H1 (cell line): ENCODE results near the gene KLHL29. TPM values are rescaled to one million over a fixed set of nuclear protein-coding genes. Genes with fewer than 3 reads are reported as not detected.
A peak's percentile ranks its signal among the peaks of the same experiment; 100 is the strongest.

Experiments used
- CTCF ChIA-PET: fragments of 300-600 bp; sonication (Branson Sonifier 250); formaldehyde crosslinking; loops from one replicate; lab custom pipeline; 2021; ENCODE audit not compliant: partially characterized antibody; lab: Charles Lee
- POLR2A ChIA-PET: fragments of 300-600 bp; sonication (Branson Sonifier 250); formaldehyde crosslinking; loops from one replicate; lab custom pipeline; 2021; ENCODE audit warnings: inconsistent platforms; ENCODE audit not compliant: partially characterized antibody; lab: Charles Lee
- DNase-seq, 2 experiments: peaks; one replicate each; pipeline versions ENCODE4 v3.0.0 to v3.0.0-alpha.2; 2010 to 2022; ENCODE audit warnings: low spot score in 2 of 2, low read depth in 1 of 2, mixed read lengths in 1 of 2
- FAIRE-seq: peaks from 2 replicates; lab custom pipeline; 2011; peaks lifted over from hg19 to GRCh38; lab: Jason Lieb, UNC
- H2AFZ ChIP-seq: 2 replicates; pipeline ENCODE4 v1.8.1; 2012; ENCODE audit warnings: low read length, inconsistent platforms
- H2AK5ac ChIP-seq: 2 replicates; pipeline ENCODE4 v1.6.1; 2013; ENCODE audit warnings: low read depth, low read length
- H2BK120ac ChIP-seq: replicated peaks from 2 replicates; pipeline ENCODE3; 2013; ENCODE audit warnings: low read depth, low read length, inconsistent platforms
- H2BK12ac ChIP-seq: 2 replicates; pipeline ENCODE4 v1.6.1; 2013; ENCODE audit warnings: low read depth, low read length
- H2BK15ac ChIP-seq: 2 replicates; pipeline ENCODE4 v1.6.1; 2013; ENCODE audit warnings: low read length
- H2BK20ac ChIP-seq: 2 replicates; pipeline ENCODE4 v1.6.1; 2013; ENCODE audit warnings: low read length
- H2BK5ac ChIP-seq: 2 replicates; pipeline ENCODE4 v1.6.1; 2013; ENCODE audit warnings: low read depth, low read length
- H3K14ac ChIP-seq: 2 replicates; pipeline ENCODE4 v1.6.1; 2013; ENCODE audit warnings: inconsistent platforms; ENCODE audit not compliant: insufficient read length
- H3K18ac ChIP-seq: 2 replicates; pipeline ENCODE4 v1.6.1; 2013; ENCODE audit warnings: low read length; ENCODE audit errors: extremely low read depth
- H3K23ac ChIP-seq: 2 replicates; pipeline ENCODE4 v1.6.1; 2013; ENCODE audit warnings: inconsistent platforms; ENCODE audit not compliant: insufficient read length
- H3K23me2 ChIP-seq: 2 replicates; pipeline ENCODE4 v1.6.1; 2013; ENCODE audit warnings: low read depth, low read length
- H3K27ac ChIP-seq: 2 replicates; pipeline ENCODE4 v1.6.1; 2011; ENCODE audit warnings: low read depth, low read length, inconsistent platforms
- H3K27me3 ChIP-seq, 4 experiments: replicated peaks in 1 of 4; 1 replicate in 1 of 4; 2 replicates in 3 of 4; pipeline versions ENCODE4 v1.6.1 to v1.8.1; 2011 to 2013; ENCODE audit warnings: low read length in 3 of 4, mild to moderate bottlenecking in 3 of 4, inconsistent platforms in 2 of 4, mixed read lengths in 2 of 4, moderate library complexity in 1 of 4; ENCODE audit not compliant: control insufficient read depth in 3 of 4, insufficient read depth in 3 of 4; ENCODE audit errors: extremely low read depth in 1 of 4
- H3K36me3 ChIP-seq, 4 experiments: 2 replicates each; pipeline versions ENCODE4 v1.6.1 to v1.8.1; 2011 to 2013; ENCODE audit warnings: mild to moderate bottlenecking in 4 of 4, low read length in 3 of 4, moderate library complexity in 2 of 4, control low read depth in 1 of 4, inconsistent platforms in 1 of 4; ENCODE audit not compliant: insufficient read depth in 4 of 4, control insufficient read depth in 2 of 4
- H3K4ac ChIP-seq: replicated peaks from 2 replicates; pipeline ENCODE3; 2013; ENCODE audit warnings: low read length, low read depth, mixed read lengths, inconsistent platforms; ENCODE audit not compliant: insufficient read length
- H3K4me1 ChIP-seq, 4 experiments: replicated peaks in 1 of 4; 1 replicate in 1 of 4; 2 replicates in 3 of 4; pipeline versions ENCODE4 v1.6.1 to v1.8.1; 2011 to 2013; ENCODE audit warnings: low read length in 3 of 4, inconsistent platforms in 2 of 4, mixed read lengths in 1 of 4; ENCODE audit not compliant: insufficient read depth in 4 of 4, control insufficient read depth in 3 of 4
- H3K4me2 ChIP-seq, 2 experiments: 2 replicates each; pipeline versions ENCODE4 v1.6.1 to v1.8.1; 2011 to 2013; ENCODE audit warnings: low read depth in 2 of 2, low read length in 2 of 2, control low read depth in 1 of 2, inconsistent platforms in 1 of 2, mild to moderate bottlenecking in 1 of 2; ENCODE audit not compliant: insufficient read depth in 1 of 2
- H3K4me3 ChIP-seq, 4 experiments: fragments of 200-600, 300-600 bp in 1 of 4; sonication (generic), shearing (Covaris generic), sonication (Bioruptor Twin) in 1 of 4; 2 replicates each; pipeline versions ENCODE4 v1.5.1 to v1.8.1; 2011 to 2016; ENCODE audit warnings: low read length in 4 of 4, low read depth in 3 of 4, control low read depth in 2 of 4, inconsistent platforms in 2 of 4, mild to moderate bottlenecking in 2 of 4, mixed read lengths in 1 of 4, moderate library complexity in 1 of 4; ENCODE audit not compliant: insufficient read depth in 2 of 4; ENCODE audit errors: extremely low read depth in 1 of 4
- H3K56ac ChIP-seq: replicated peaks from 2 replicates; pipeline ENCODE3; 2013; ENCODE audit warnings: low read depth, mild to moderate bottlenecking, mixed read lengths, low read length, inconsistent platforms; ENCODE audit not compliant: insufficient read length
- H3K79me1 ChIP-seq: 2 replicates; pipeline ENCODE4 v1.6.1; 2013; ENCODE audit warnings: low read depth, low read length, control low read depth
- H3K79me2 ChIP-seq, 2 experiments: 2 replicates each; pipeline versions ENCODE4 v1.6.1 to v1.8.1; 2012 to 2013; ENCODE audit warnings: low read length in 2 of 2, mild to moderate bottlenecking in 2 of 2, inconsistent platforms in 1 of 2; ENCODE audit not compliant: insufficient read depth in 2 of 2, control insufficient read depth in 1 of 2
- H3K9ac ChIP-seq, 4 experiments: replicated peaks in 1 of 4; 1 replicate in 1 of 4; 2 replicates in 3 of 4; pipeline versions ENCODE4 v1.6.1 to v1.8.1; 2011 to 2013; ENCODE audit warnings: low read depth in 3 of 4, low read length in 3 of 4, control low read depth in 2 of 4, mild to moderate bottlenecking in 2 of 4, moderate library complexity in 2 of 4, inconsistent platforms in 1 of 4; ENCODE audit errors: extremely low read depth in 1 of 4
- H3K9me3 ChIP-seq, 2 experiments: 2 replicates each; pipeline versions ENCODE4 v1.6.1 to v1.8.1; 2012 to 2013; ENCODE audit warnings: mild to moderate bottlenecking in 2 of 2, moderate library complexity in 2 of 2, control low read depth in 1 of 2, inconsistent platforms in 1 of 2, low read depth in 1 of 2, low read length in 1 of 2, mixed read lengths in 1 of 2; ENCODE audit not compliant: insufficient read depth in 2 of 2
- H4K20me1 ChIP-seq, 2 experiments: replicated peaks in 1 of 2; 2 replicates each; pipeline versions ENCODE3 to v1.8.1; 2011 to 2013; ENCODE audit warnings: inconsistent platforms in 2 of 2, low read length in 2 of 2, mild to moderate bottlenecking in 1 of 2; ENCODE audit not compliant: insufficient read depth in 2 of 2, control insufficient read depth in 1 of 2
- H4K5ac ChIP-seq: 2 replicates; pipeline ENCODE4 v1.6.1; 2013; ENCODE audit warnings: low read length, low read depth, mixed read lengths, inconsistent platforms; ENCODE audit not compliant: insufficient read length
- H4K8ac ChIP-seq: 2 replicates; pipeline ENCODE4 v1.8.0; 2013; ENCODE audit warnings: mild to moderate bottlenecking, moderate library complexity, low read length, inconsistent platforms; ENCODE audit not compliant: insufficient read depth; ENCODE audit errors: extremely low read depth
- H4K91ac ChIP-seq: replicated peaks from 2 replicates; pipeline ENCODE3; 2013; ENCODE audit warnings: low read length, mixed read lengths, inconsistent platforms; ENCODE audit not compliant: insufficient read length
- CTCF ChIP-seq, 3 experiments: IDR thresholded peaks; 1 replicate in 2 of 3; 2 replicates in 1 of 3; pipeline versions ENCODE4 v1.5.1 to v1.6.1; 2011; ENCODE audit warnings: low read length in 3 of 3, mild to moderate bottlenecking in 3 of 3, inconsistent platforms in 2 of 3, low read depth in 1 of 3, moderate library complexity in 1 of 3; ENCODE audit not compliant: insufficient read depth in 1 of 3; ENCODE audit errors: control extremely low read depth in 1 of 3
- E2F6 ChIP-seq: IDR thresholded peaks from 2 replicates; pipeline ENCODE4 v1.6.1; 2012; ENCODE audit warnings: inconsistent platforms
- JUND ChIP-seq: IDR thresholded peaks from 2 replicates; pipeline ENCODE4 v1.6.1; 2011; ENCODE audit warnings: mild to moderate bottlenecking, improper control_type of control experiment, low read length
- RAD21 ChIP-seq, 2 experiments: IDR thresholded peaks in 1 of 2; conservative IDR thresholded peaks in 1 of 2; 2 replicates each; pipeline ENCODE4 v1.6.1; 2011; ENCODE audit warnings: low read depth in 2 of 2, low read length in 2 of 2, improper control_type of control experiment in 1 of 2, inconsistent platforms in 1 of 2, mild to moderate bottlenecking in 1 of 2, moderate library complexity in 1 of 2
- RBBP5 ChIP-seq: IDR thresholded peaks from 2 replicates; pipeline ENCODE4 v1.7.1; 2012; ENCODE audit warnings: low read depth, mild to moderate bottlenecking, inconsistent platforms, low read length, moderate library complexity, borderline replicate concordance
- WGBS, 2 experiments: shearing (Covaris generic) in 1 of 2; methylation state at CpG; one replicate each; pipeline versions ENCODE4 v1.1.6 to v1.1.7; 2013 to 2015; ENCODE audit warnings: low lambda C conversion rate in 2 of 2, mixed read lengths in 2 of 2, inconsistent platforms in 1 of 2, low coverage in 1 of 2, missing lambda C conversion rate in 1 of 2; ENCODE audit not compliant: insufficient replicate concordance in 2 of 2, insufficient coverage in 1 of 2, insufficient read length in 1 of 2; ENCODE audit errors: extremely low coverage in 1 of 2, missing lambda C conversion rate in 1 of 2; 5-methylcytosine and 5-hydroxymethylcytosine counted together
- polyA plus RNA-seq, 7 experiments: library from polyadenylated mRNA; depleted of rRNA in 3 of 7; stranded (reverse) in 5 of 7; unstranded in 2 of 7; fragments of >200 nt in 5 of 7; fragments of 200-250 nt in 2 of 7; gene quantifications; 1 replicate in 5 of 7; 2 replicates in 1 of 7; 4 replicates in 1 of 7; pipeline versions ENCODE4 v1.2.1 to v1.2.3, GENCODE V29; 2011 to 2013; ENCODE audit warnings: missing spikeins in 2 of 7, mixed read lengths in 2 of 7
- total RNA-seq: library from RNA; stranded (reverse); fragmentation: NEBNext Ultra II Directional; extraction: Animal tissue kit (Norgen Biotek cat#: 25700); gene quantifications from 2 replicates; pipeline ENCODE4 v1.2.1, GENCODE V29; 2021

Gene KLHL29
- total and polyA plus RNA-seq, 2 of the 8 experiments (the other 6 are each of a cell fraction or from before 2014, with no cell fraction given): 1.1 to 4.7 TPM

GRCh38 chr2:23460228-23460627 lies 75.2 kb downstream of the KLHL29 start:
- no peak overlapping the region for H3K4ac ChIP-seq
- ChIA-PET CTCF (interaction anchor here (0.7 to 4.9 kb wide), 17 partner anchors 9 to 245 kb away, joined by 3 to 42 read pairs (median 4); no protein-coding TSS in a partner anchor), POLR2A (no interaction called here)
- no peak overlapping the region for H3K14ac ChIP-seq
- no peaks in the 10 kb centered on the region for H3K9me3 ChIP-seq
- no peak overlapping the region for H4K5ac ChIP-seq
- no peak overlapping the region for H3K9ac ChIP-seq
- no peaks in the 10 kb centered on the region for H3K79me2 ChIP-seq
- no peak overlapping the region for H3K18ac ChIP-seq
- FAIRE-seq (peak; percentile 71), DNase-seq (no peak)
- H4K91ac ChIP-seq: no peak overlapping the region
- no peak overlapping the region for H2BK120ac ChIP-seq
- H3K4me1 ChIP-seq: no peaks in the 10 kb centered on the region
- H3K4me3 ChIP-seq: no peak overlapping the region
- no peak overlapping the region for H4K8ac ChIP-seq
- no peak overlapping the region for H2AK5ac ChIP-seq
- H2BK12ac ChIP-seq: no peak overlapping the region
- no peaks in the 10 kb centered on the region for H3K79me1 ChIP-seq
- no peak overlapping the region for H3K23ac ChIP-seq
- H3K4me2 ChIP-seq: no peak overlapping the region
- TF ChIP-seq RBBP5: no peak
- peak; percentile 77 to 82 for TF ChIP-seq RAD21 (IDR thresholded peaks at IDR 0.05 in 1 of 2, conservative IDR thresholded peaks at IDR 0.05 in 1 of 2; ENCODE audit: low read depth in 2 of 2, low read length in 2 of 2)
- peak in 2 of 3 experiments; percentile 61 to 75; a peak in 3 of 4 replicates for TF ChIP-seq CTCF (IDR thresholded peaks at IDR 0.05; ENCODE audit: control extremely low read depth in 1 of 3, insufficient read depth in 1 of 3, low read depth in 1 of 3, low read length in 3 of 3)
- TF ChIP-seq JUND: no peak
- no peak for TF ChIP-seq E2F6
- no peaks in the 10 kb centered on the region for H3K23me2 ChIP-seq
- H4K20me1 ChIP-seq: no peaks in the 10 kb centered on the region
- H2BK15ac ChIP-seq: no peak overlapping the region
- no peaks in the 10 kb centered on the region for H3K36me3 ChIP-seq
- WGBS, 2 experiments: 82% methylated on average over 1 of the region's 1 CpG; no CpG with 5 or more reads in 1 of the 2 experiments
- H3K27ac ChIP-seq: no peak overlapping the region
- H3K27me3 ChIP-seq: no peaks in the 10 kb centered on the region; a peak in 2 of 7 replicates
- H2AFZ ChIP-seq: no peak overlapping the region
- no peak overlapping the region for H2BK20ac ChIP-seq
- H2BK5ac ChIP-seq: no peak overlapping the region
- no peak overlapping the region for H3K56ac ChIP-seq
